NCI-H774 (cell line): ENCODE results near the gene NKD2.

ENCODE experiments used
- DNase-seq: peaks from one replicate; lab custom pipeline; 2025; lab: John Stamatoyannopoulos, UW

NKD2 gene

GRCh38 chr5:978693-979092 lies 29.9 kb upstream of the NKD2 start:
- no peak for DNase-seq

- DNase-seq: no peak
These were observed 29.3 kb upstream of the NKD2 start for GRCh38 chr5:979100-979817.

GRCh38 chr5:980001-980588 lies 28.5 kb upstream of the NKD2 start:
- no peak for DNase-seq

- no peak for DNase-seq
These were observed 27.6 kb upstream of the NKD2 start for GRCh38 chr5:980966-981365.

GRCh38 chr5:981456-981855 lies 27.1 kb upstream of the NKD2 start:
- no peak for DNase-seq

- DNase-seq: no peak
These were observed 26.0 kb upstream of the NKD2 start for GRCh38 chr5:982377-983237.

GRCh38 chr5:983238-983524 lies 25.4 kb upstream of the NKD2 start:
- DNase-seq: no peak

- DNase-seq: no peak
These were observed 25.0 kb upstream of the NKD2 start for GRCh38 chr5:983568-983967.

- DNase-seq: no peak
These were observed 23.8 kb upstream of the NKD2 start for GRCh38 chr5:984774-985173.

- no peak for DNase-seq
These were observed 20.8 kb upstream of the NKD2 start for GRCh38 chr5:987761-988160.

GRCh38 chr5:988322-988721 lies 20.3 kb upstream of the NKD2 start:
- no peak for DNase-seq

- DNase-seq: no peak
These were observed 18.6 kb upstream of the NKD2 start for GRCh38 chr5:989961-990530.

- no peak for DNase-seq
These were observed 16.9 kb upstream of the NKD2 start for GRCh38 chr5:991472-992267.

- DNase-seq: no peak
These were observed 14.4 kb upstream of the NKD2 start for GRCh38 chr5:994272-994607.

- no peak for DNase-seq
These were observed 13.8 kb upstream of the NKD2 start for GRCh38 chr5:994821-995220.

GRCh38 chr5:995318-995717 lies 13.3 kb upstream of the NKD2 start:
- no peak for DNase-seq

- no peak for DNase-seq
These were observed 11.6 kb upstream of the NKD2 start for GRCh38 chr5:997001-997474.

GRCh38 chr5:997711-998110 lies 10.9 kb upstream of the NKD2 start:
- DNase-seq: no peak

GRCh38 chr5:998246-999031 lies 10.2 kb upstream of the NKD2 start:
- no peak for DNase-seq

- DNase-seq: no peak
These were observed 9.5 kb upstream of the NKD2 start for GRCh38 chr5:999032-999501.

GRCh38 chr5:999724-1000123 lies 8.9 kb upstream of the NKD2 start:
- DNase-seq: no peak
